ENCODE measurements around the gene TOP3B.

TOP3B gene

GRCh38 chr22:21977814-21978213 is 4.8 kb downstream of the TOP3B start:
- no peak for DNase-seq

GRCh38 chr22:21975854-21976345 is 6.7 kb downstream of the TOP3B start:
- DNase-seq, result no peak

GRCh38 chr22:21975273-21975672 is 7.3 kb downstream of the TOP3B start:
- DNase-seq, result no peak

- no peak for DNase-seq
Measured at GRCh38 chr22:21974058-21974649, 8.4 kb downstream of the TOP3B start.

GRCh38 chr22:21972806-21973205 is 9.8 kb downstream of the TOP3B start:
- DNase-seq, result no peak

GRCh38 chr22:21972293-21972779 is 10.3 kb downstream of the TOP3B start:
- DNase-seq, result peak; percentile 36 to 52

- DNase-seq, result no peak
Measured at GRCh38 chr22:21971858-21972275, 10.7 kb downstream of the TOP3B start.

- DNase-seq, result no peak
Measured at GRCh38 chr22:21970800-21971617, 11.6 kb downstream of the TOP3B start.

GRCh38 chr22:21970037-21970799 is 12.4 kb downstream of the TOP3B start:
- DNase-seq, result no peak

- no peak for DNase-seq
Measured at GRCh38 chr22:21968452-21969129, 14.0 kb downstream of the TOP3B start.

GRCh38 chr22:21967693-21968271 is 14.8 kb downstream of the TOP3B start:
- DNase-seq, result no peak

GRCh38 chr22:21966643-21967516 is 15.7 kb downstream of the TOP3B start:
- DNase-seq, result no peak

GRCh38 chr22:21965762-21966288 is 16.8 kb downstream of the TOP3B start:
- no peak for DNase-seq

GRCh38 chr22:21964918-21965484 is 17.6 kb downstream of the TOP3B start:
- DNase-seq, result no peak

- DNase-seq, result no peak
Measured at GRCh38 chr22:21964234-21964633, 18.4 kb downstream of the TOP3B start.

GRCh38 chr22:21963790-21964211 is 18.8 kb downstream of the TOP3B start:
- DNase-seq, result no peak

GRCh38 chr22:21963286-21963685 is 19.3 kb downstream of the TOP3B start:
- DNase-seq, result no peak

- no peak for DNase-seq
Measured at GRCh38 chr22:21962655-21962949, 20.0 kb downstream of the TOP3B start.

GRCh38 chr22:21961886-21962654 is 20.5 kb downstream of the TOP3B start:
- DNase-seq, result no peak

Data from CD4-positive, alpha-beta T cell treated with Interferon alpha-2 for 1 hour (primary cell).